H54 (cell line): Measurements from ENCODE around the gene TOM1L1.
A peak's percentile ranks its signal among the peaks of the same experiment; 100 is the strongest.

Experiments used
- DNase-seq: peaks from one replicate; pipeline ENCODE4 v3.0.0; 2011; ENCODE audit warnings: low spot score, mixed read lengths; ENCODE audit not compliant: insufficient read length
- FAIRE-seq: peaks from 3 replicates; lab custom pipeline; 2011; peaks lifted over from hg19 to GRCh38; lab: Jason Lieb, UNC
- POLR2A ChIP-seq: IDR thresholded peaks from 2 replicates; pipeline ENCODE4 v1.6.1; 2011; ENCODE audit warnings: low read depth, mild to moderate bottlenecking, low read length

TOM1L1 gene

DNA sequence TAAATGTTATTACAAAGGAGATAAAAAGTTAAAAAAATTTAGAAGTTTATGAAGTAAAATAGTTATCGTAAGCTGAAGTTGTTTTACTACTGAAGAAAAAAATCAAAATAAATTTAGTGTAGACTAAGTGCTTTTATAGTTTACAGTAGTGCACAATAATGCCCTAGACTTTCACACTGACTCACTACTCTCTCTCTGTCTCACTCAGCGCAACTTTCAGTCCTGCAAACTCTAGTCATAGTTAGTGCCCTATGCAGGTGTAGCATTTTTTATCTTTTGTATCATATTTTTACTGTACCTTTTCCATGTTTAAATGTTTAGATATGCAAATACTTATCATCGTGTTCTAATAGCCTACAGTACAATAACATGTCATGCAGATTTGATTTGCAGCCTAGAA, 17.7 kb upstream of the TOM1L1 start:
- FAIRE-seq (no peak), DNase-seq (no peak)
- no peak for TF ChIP-seq POLR2A

DNA sequence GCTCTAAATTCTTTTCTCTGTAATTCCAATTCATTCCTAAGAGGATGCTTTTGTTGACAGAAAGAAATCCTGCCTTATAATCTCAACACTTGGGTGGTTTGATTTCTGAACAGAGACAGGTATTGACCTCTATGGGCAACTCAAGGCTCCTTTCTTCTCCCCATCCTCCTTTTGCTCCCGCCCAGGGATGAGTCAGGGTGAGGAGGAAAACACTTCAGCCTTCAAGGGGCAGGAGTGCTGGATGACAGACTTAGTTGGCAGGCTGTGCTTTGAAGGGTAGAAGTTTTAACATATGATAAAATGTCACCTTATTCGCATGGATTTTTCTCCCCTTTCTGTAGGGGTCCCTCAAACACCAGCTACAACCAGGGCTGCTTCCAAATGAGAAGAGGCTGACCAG, 16.7 kb upstream of the TOM1L1 start:
- DNase-seq = no peak
- no peak for TF ChIP-seq POLR2A
- no peak for FAIRE-seq

DNA sequence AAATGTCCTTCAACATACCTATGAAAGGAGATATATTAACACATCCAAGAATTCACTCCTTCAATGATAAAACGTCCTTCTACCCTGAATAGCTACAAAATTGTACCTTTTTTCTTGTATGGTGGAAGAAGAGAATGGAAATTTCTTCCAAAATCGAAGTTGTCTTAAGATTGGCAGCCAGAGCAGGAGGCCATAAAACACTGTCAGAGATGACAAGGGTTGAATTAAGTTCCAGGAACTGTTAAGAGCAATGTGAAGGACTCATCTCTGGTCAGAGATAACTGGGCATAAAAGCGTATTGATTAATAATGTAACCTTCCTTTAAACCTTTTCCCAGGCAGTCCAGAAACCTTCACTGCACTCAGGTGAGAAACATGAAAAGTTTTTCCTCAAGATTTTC, 12.9 kb upstream of the TOM1L1 start:
- FAIRE-seq (no peak), DNase-seq (no peak)
- no peak for TF ChIP-seq POLR2A

DNA sequence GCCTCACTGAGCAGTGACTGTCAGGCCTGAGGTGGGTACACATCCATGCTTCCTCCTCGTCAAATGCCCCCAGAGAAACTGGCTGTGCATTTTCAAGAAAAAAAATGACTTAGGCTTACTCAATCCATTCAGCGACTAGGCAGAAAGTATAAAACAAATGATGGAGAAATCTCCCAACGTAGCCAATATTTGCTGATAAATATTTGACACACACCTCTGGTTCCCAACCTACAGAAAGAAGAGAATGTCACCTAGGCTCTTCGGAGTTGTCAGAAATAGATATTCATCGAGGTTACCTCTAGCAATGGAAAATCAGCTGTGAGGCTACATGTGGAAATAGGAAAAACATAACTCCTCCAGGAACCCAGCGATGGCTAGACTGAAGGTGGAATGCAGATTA, 12.4 kb upstream of the TOM1L1 start:
- DNase-seq = no peak
- TF ChIP-seq POLR2A = no peak
- no peak for FAIRE-seq

DNA sequence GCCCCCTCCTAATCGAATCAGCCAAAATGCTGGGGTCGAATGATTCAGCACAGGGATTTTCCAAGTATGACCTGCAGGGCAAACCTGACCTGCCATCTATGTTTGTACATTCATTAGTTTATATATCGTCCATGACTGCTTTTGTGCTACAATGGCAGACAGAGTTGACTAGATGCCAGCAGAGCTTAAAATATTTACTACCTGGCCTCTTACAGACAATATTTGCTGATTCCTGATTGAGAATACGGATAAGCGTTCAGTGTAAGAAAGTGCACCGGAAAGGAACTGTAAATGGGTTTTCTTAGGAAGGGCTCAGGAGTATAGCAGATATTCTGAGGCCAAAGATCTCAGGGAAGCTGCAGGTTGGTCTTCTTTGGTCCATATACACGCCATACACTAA, 11.7 kb upstream of the TOM1L1 start:
- FAIRE-seq = no peak
- no peak for DNase-seq
- TF ChIP-seq POLR2A = no peak

DNA sequence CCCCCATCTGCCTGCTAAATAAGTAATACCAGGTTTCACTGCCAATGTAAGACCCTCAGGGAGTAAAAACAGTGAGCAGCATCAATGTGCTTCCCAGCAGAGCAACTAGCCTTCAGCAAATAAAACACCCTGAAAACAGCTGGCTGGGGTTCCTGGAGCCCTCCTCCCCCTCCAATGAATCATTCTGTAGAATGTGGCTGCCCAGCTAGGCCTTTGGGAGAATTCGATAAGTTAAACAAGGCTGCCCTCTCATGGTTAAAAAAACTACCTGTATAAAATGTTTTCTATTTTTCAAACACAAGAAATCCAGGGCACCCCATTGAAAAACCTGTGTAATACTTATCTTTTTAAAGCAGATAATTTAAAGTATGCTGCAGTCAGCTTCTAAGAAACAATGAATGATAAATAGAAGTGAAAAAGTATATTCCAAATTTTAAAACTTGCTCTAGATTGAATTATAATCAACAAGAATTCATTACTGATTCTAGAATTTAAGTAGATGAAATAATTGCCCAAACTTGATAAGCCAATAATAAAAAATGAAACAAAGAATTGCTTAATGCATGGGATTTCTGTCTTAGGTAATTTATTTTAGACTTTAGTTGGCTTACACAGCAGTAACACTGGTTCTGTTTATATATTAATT, 9.4 kb upstream of the TOM1L1 start:
- FAIRE-seq = peak; percentile 80
- DNase-seq = peak; percentile 74
- no peak for TF ChIP-seq POLR2A

DNA sequence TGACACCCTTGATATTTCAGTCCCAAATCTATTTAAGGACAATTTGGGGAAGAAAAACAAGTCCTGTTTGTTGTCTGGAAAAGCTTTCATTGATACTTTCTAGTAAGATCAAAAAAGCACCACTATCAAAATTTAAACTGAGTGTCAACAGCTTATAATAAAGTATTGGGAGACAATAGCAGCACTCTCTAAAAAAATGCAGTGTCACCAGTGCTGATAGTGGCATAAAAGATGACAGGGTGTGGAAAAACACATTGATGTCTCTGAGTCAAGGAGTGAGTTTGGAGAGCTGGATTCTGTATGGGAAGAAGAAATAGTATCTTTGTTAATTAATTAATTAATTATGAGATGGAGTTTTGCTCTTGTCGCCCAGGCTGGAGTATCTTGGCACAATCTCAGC, 8.3 kb upstream of the TOM1L1 start:
- TF ChIP-seq POLR2A = no peak
- FAIRE-seq = no peak

DNA sequence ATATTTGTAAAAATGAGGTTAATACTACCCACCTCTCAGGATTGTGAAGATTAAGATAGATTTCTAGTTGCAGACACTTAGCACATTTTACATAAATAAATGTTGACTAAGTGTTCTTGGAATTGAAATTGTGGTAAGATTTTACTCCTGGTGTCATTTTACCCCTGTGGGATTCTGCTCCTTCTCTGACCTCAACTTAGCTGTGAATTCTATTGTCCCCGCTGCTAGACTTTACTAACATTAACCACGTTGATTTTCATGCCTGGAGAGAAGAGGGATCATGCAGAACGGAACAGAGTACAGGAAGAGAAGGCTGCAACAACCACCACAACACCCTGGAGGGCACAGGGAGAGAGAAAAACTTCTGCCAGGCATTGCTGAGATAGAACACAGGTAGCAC, 2.1 kb upstream of the TOM1L1 start:
- FAIRE-seq (no peak), DNase-seq (no peak)

More for the DNA sequence above, 8.3 kb upstream of the TOM1L1 start:
- no peak for DNase-seq

DNA sequence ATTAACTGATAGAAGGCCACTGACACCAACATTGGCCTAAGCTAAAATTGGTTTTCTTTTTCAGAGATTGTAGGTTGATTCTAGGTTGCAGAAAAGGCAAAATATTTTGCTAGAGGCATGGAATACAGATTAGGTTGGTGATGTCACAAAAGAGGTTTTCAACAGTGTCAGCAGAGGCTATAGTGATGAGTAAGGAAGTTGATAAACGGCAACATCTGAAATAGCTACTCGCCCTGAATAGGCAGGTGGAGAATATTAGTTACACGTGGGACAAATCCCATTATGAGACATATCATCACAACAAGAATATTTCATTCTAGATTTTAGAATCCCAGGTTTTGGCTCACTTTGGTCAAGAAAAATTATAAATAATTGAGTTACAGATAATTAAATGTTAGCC, 1.5 kb upstream of the TOM1L1 start:
- DNase-seq = no peak
- no peak for TF ChIP-seq POLR2A
- no peak for FAIRE-seq

More for the DNA sequence above, 2.1 kb upstream of the TOM1L1 start:
- TF ChIP-seq POLR2A = no peak

DNA sequence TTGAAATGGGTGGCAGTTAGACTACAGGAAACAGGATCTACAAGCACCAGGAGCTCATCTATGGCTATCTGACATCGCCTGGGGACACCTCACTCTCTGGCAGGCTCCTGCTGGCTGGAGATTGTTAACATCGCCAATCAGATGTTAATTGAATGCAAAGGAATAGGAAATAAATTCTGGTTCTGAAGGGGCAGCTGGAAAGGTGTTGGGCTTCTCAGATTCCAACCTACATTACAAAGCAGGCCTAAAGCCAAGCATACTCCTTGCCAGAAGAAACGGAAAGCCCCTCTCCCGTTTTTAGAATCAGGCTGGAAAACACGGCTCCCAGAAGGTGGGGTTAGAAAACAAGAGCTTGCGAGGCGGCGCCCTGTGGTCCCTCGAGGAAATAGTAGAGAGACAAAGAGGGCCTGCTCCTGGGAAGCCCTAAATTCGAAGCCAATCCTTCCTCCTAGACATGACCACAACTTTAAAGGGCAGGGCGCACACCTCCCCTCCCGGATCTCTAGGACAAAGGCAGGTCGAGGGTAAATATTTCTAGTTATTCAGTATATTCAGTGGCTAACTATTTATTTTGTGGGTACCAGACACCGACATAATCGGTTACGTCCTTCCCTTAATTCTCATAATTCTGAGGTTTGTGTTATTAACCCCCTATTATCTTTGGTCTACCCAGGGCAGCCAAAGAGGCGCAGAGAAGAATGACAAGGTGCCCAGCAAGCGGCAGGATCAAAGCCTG, 763 bp upstream of the TOM1L1 start:
- FAIRE-seq = no peak
- no peak for TF ChIP-seq POLR2A
- DNase-seq = no peak

DNA sequence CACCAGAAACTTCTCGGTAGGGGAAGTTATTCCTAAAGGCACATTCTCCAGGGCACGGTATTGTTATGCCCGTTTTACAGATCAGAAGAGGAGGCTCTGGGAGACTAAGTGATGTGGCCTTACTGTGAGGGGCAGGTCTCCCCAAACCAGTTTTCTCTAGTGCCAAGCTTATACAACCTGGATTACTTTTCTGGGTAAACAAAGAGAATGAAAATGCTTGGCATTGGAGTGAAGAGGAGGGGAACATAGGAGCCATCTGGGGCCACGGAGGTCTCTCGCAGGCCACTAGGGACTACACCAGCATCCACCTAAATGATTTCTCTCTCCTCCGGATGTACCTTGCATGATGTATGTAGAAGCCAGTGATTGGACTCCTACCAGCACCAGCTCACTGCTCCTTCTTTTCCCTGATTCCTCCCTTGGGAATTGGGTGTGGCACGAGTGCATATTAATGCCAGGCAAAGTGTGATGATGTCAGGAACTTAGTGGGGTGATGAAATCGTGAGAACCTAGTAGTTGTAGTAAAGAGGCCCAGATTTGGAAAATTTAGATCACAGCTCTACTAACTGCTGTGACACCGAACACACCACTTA, 674 bp downstream of the TOM1L1 start:
- TF ChIP-seq POLR2A = no peak
- DNase-seq (peak; percentile 53), FAIRE-seq (peak; percentile 69)

DNA sequence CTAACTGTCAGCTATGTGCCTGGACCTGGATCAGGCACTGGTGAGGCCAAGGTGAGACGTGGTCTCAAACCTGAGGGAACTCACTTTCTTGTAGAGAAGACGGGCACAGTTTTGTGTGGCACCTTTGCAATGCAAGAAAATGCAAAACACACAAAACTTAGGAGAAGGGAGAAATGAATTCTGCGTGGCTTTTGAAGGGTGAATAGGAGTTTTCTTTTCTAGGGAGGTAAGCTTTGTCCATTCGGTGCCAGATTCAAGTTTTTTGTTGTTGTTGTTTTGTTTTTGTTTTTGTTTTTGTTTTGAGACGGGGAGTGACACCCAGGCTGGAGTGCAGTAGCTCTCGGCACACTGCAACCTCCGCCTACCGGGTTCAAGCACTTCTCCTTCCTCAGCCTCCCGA, 1.4 kb downstream of the TOM1L1 start:
- FAIRE-seq (no peak), DNase-seq (no peak)
- no peak for TF ChIP-seq POLR2A

DNA sequence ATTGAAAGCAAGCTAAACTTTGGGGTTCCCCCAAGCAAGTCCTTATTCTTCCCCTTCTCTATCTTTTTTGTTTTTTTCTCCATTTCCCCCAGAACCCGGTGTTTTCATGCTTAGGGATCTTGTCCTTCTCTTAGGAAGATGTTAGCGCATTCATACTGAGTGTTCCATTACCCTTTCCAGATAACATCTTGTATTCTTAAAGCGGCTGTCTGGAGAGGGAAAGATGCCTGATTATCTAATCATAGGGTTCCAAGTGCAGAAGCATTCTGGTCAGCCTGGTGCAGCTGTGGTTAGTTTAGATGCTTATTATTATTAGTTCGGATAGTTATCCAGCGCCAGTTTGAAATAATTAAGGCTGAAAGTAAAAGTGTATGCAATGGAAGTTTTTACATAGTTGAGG, 2.0 kb downstream of the TOM1L1 start:
- TF ChIP-seq POLR2A = no peak
- no peak for DNase-seq
- FAIRE-seq = no peak

DNA sequence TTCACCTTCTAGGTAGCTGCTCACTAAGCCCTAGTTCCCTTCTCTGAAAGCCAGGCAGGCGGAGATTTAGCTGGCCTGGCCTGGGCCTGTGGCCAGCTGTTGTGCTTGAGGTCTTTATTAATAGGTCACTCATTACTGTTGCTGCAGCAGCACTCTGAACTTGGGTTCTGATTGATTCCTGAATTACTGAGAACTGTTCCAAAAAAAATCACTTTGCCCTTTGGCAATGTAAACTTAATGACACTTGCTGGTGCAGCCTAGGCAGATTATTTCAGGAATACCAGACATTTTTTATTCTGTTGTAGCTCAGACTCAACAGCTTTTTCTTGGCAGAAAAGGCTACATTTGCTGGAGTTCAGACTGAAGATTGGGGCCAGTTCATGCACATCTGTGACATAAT, 2.7 kb downstream of the TOM1L1 start:
- TF ChIP-seq POLR2A = no peak
- no peak for DNase-seq
- FAIRE-seq = no peak
